RPMI8226 (cell line): ENCODE results near the gene CEBPG.

Experiments
- DNase-seq: peaks from one replicate; pipeline ENCODE4 v3.0.0-alpha.2; 2015

The CEBPG gene

DNA sequence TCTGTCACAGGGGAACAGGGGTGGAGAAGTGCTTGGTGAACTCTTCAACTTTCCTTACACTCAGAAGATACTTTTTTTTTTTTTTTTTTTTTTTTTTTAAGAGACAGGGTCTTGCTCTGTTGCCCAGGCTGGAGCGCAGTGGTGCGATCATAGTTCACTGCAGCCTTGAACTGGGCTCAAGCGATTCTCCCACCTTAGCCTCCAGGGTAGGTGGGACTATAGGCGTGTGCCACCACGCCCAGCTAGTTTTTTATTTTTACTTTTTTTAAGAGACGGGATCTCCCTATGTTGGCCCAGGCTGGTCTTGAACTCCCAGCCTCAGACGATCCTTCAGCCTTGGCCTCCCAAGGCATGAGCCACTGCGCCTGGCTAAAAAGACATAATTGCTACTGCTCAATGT is 11.5 kb downstream of the CEBPG start:
- DNase-seq = no peak

GRCh38 chr19:33385956-33386355 is 12.4 kb downstream of the CEBPG start:
- no peak for DNase-seq

GRCh38 chr19:33386361-33386858 is 12.9 kb downstream of the CEBPG start:
- DNase-seq = no peak

- DNase-seq = no peak
Measured at GRCh38 chr19:33387351-33388230, 14.1 kb downstream of the CEBPG start.

GRCh38 chr19:33388231-33388724 is 14.8 kb downstream of the CEBPG start:
- no peak for DNase-seq

GRCh38 chr19:33388725-33389420 is 15.4 kb downstream of the CEBPG start:
- no peak for DNase-seq

- no peak for DNase-seq
Measured at GRCh38 chr19:33389421-33390100, 16.1 kb downstream of the CEBPG start.

GRCh38 chr19:33390101-33390907 is 16.8 kb downstream of the CEBPG start:
- no peak for DNase-seq

DNA sequence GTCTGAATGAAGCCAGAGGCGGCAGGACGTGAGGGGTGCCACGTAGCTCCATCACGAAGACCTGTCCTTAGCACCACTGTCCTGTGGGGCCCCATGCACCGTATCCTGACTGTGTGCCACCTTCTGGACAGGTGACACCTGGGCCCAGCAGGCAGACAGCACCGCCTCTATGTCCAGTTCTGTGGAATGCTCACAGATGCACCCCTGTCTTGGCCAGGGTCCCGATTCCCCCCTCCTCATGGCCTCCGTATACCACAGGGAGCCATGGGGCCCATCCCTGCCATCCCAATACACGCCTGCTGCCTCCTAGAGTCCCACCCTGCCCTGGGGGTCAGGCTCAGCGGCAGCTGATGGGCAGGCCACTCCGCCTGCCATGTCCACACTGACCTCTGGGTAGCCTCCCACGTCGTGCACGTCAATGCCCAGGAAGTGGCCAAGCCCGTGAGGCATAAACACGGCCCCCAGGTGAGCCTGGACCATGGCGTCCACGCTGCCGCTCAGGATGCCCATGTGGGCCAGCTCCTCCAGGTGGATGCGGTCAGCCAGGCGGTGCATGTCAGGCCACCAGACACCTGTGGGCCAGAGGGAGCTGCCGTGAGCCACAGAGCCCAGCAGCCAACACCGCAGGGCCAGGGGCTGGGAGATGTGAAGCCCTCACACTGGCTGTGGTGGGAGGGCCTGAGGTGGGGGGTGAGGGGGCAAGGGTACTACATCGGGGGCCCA is 17.6 kb downstream of the CEBPG start:
- no peak for DNase-seq

DNA sequence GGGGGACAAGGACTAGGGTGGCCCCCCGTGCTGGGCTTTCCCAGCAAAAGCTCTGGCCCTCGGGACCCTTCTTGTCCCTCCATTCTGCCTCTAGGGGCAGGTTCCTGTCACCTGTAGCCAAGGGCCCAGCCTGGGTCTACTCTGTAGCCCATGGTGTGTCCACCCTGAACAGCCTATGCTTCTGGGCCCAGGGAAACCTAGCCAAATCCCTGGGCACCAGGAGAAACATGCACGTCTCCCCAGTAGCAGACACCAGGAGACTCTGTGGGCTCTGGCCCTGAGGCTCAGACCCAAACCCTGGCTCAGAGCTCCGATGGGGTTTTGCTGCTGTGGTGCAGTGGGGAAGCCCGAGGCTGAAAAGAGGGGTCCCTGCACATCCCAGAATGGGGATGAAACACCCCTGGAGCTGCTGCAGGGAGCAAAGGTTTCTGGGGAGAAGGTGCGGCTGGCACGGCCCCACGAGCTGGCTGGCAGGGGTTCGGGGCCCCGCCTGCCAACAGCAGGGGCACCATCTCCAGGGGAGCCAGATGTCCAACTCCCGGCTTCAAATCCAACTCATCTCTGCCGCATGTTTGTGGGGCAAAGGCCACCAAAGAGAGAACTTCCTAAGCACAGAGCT is 18.2 kb downstream of the CEBPG start:
- no peak for DNase-seq

- DNase-seq = no peak
Measured at GRCh38 chr19:33392341-33393285, 19.1 kb downstream of the CEBPG start.

- no peak for DNase-seq
Measured at GRCh38 chr19:33393286-33394005, 19.9 kb downstream of the CEBPG start.

DNA sequence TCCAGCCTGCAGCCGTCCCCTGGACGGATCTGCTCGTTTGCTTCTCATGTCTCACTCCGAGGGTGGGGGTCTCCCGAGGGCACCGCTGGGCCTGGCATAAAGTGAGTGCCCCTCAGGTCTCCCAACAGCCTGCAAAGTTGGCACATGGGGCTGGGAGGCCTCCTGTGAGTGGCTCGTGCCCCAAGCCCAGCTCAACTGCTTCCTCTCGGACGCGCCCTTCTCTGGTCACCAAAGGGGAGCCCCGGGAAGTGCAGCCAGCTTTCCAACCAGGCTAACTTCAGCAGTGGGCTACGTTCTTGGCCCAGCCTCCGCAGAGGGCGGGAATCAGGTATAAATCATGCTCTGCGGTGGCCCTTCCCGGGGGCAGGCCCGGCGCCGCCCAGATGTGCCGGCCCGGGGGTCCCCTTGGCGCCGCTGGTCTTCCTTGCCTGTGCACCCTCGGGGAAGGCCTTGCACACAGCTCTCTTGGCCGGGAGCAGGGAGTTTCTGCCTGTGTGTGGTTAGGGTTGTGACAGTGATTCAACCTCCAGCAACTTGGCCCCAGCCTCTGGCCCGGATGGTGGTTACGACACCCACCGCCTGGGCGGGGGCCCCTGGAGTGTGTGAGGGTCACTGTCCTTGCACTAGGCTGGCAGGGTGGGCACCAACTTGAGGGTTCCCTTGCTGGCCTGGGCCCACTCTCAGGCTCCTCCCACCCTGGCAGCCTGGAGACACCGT is 20.7 kb downstream of the CEBPG start:
- DNase-seq = no peak

GRCh38 chr19:33394723-33395560 is 21.4 kb downstream of the CEBPG start:
- no peak for DNase-seq

GRCh38 chr19:33395561-33396550 is 22.3 kb downstream of the CEBPG start:
- DNase-seq = no peak
